ENCODE measurements around the gene ZNF474.

DNA sequence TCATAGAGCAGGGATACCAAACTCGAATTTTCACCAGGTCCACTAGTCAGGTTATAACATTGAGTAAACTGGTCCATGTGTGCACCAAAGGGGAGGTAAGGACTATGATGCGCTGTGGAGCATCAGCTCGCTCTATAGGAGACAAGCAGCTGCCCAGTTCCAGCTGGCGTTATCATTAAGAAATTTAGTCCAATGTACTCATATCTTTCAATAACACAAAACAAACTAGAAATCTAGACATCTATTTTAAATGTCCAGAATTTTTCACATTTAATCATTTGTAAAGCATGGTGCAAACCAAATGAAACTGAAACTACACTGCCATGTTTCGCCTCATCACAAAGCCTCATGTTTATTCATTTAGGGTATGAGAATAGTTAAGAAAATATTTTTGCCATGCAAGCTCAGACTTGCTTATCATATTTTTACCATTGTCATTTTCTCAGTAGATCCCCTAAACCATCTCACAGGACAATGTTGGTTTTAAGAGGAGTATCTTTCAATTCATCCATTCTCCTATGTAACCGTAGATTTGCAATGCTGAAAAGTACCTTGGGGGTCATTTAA is 50.9 kb downstream of the ZNF474 start:
- no peak for TF ChIP-seq POLR2A (IDR thresholded peaks at IDR 0.05)
- no peak for TF ChIP-seq CTCF (IDR thresholded peaks at IDR 0.05)
- no peak for TF ChIP-seq EP300 (IDR thresholded peaks at IDR 0.05; ENCODE audit: low read depth)

Data from transverse colon (tissue), 3 donors.